Hematopoietic multipotent progenitor cell (in vitro differentiated cells): ENCODE data around the gene MAGEF1. TPM values are rescaled to one million over a fixed set of nuclear protein-coding genes. Genes with fewer than 3 reads are reported as not detected.

Experiments
- DNase-seq, 3 donors: peaks; one replicate each; pipeline ENCODE4 v3.0.0-alpha.2; 2011 to 2015; ENCODE audit warnings: low read depth in 2 of 3, low spot score in 2 of 3
- total RNA-seq: library from RNA; depleted of rRNA; stranded (reverse); fragments of >200 nt; gene quantifications from one replicate; pipeline ENCODE4 v1.2.3, GENCODE V29; 2012

The MAGEF1 gene
- total RNA-seq, 1 donor: 18.9 TPM

GRCh38 chr3:184727357-184728009 lies 15.6 kb upstream of the MAGEF1 start:
- DNase-seq: peak; percentile 21 to 82 (median 73)

GRCh38 chr3:184726497-184726896 lies 14.6 kb upstream of the MAGEF1 start:
- DNase-seq: no peak

- no peak for DNase-seq
Observed at GRCh38 chr3:184725176-184725719, 13.4 kb upstream of the MAGEF1 start.

- DNase-seq: no peak
Observed at GRCh38 chr3:184724699-184725098, 12.8 kb upstream of the MAGEF1 start.

GRCh38 chr3:184719709-184720108 lies 7.8 kb upstream of the MAGEF1 start:
- DNase-seq: no peak

GRCh38 chr3:184718431-184718830 lies 6.6 kb upstream of the MAGEF1 start:
- no peak for DNase-seq

GRCh38 chr3:184717399-184717983 lies 5.6 kb upstream of the MAGEF1 start:
- no peak for DNase-seq

- DNase-seq: no peak
Observed at GRCh38 chr3:184716622-184717398, 4.9 kb upstream of the MAGEF1 start.

- no peak for DNase-seq
Observed at GRCh38 chr3:184715943-184716621, 4.2 kb upstream of the MAGEF1 start.

GRCh38 chr3:184713521-184713920 lies 1.7 kb upstream of the MAGEF1 start:
- DNase-seq: no peak

- DNase-seq: no peak
Observed at GRCh38 chr3:184713040-184713355, 1.1 kb upstream of the MAGEF1 start.

GRCh38 chr3:184712248-184713039 lies 580 bp upstream of the MAGEF1 start:
- peak in 2 of 3 donors; percentile 43 to 50 for DNase-seq

GRCh38 chr3:184710870-184711492 lies 883 bp downstream of the MAGEF1 start:
- peak in 2 of 3 donors; percentile 52 to 56 for DNase-seq

- DNase-seq: no peak
Observed at GRCh38 chr3:184703657-184704056, 8.2 kb downstream of the MAGEF1 start.

- no peak for DNase-seq
Observed at GRCh38 chr3:184700759-184701158, 11.1 kb downstream of the MAGEF1 start.

GRCh38 chr3:184697845-184698244 lies 14.0 kb downstream of the MAGEF1 start:
- no peak for DNase-seq

- DNase-seq: no peak
Observed at GRCh38 chr3:184696697-184697096, 15.2 kb downstream of the MAGEF1 start.

GRCh38 chr3:184694716-184695115 lies 17.1 kb downstream of the MAGEF1 start:
- DNase-seq: no peak

- DNase-seq: no peak
Observed at GRCh38 chr3:184694133-184694665, 17.7 kb downstream of the MAGEF1 start.
